ENCODE data around the gene SEMA5A. TPM values are rescaled to one million over a fixed set of nuclear protein-coding genes. Genes with fewer than 3 reads are reported as not detected.

SEMA5A gene
- total and polyA plus RNA-seq, 2 of the 8 experiments (the other 6 are each of a cell fraction or from before 2014, with no cell fraction given), result 5.3 to 8.9 TPM

- no peaks in the 10 kb centered on the region for H3K79me2 ChIP-seq (ENCODE audit: control insufficient read depth in 1 of 2, insufficient read depth in 2 of 2, low read length in 2 of 2)
- no peak overlapping the region for H2BK20ac ChIP-seq (ENCODE audit: low read length)
- ChIA-PET CTCF (ENCODE audit: partially characterized antibody) (interaction anchor here (0.8 to 3.8 kb wide), 3 partner anchors 10 to 258 kb away, joined by 3 to 26 read pairs (median 3); no protein-coding TSS in a partner anchor), POLR2A (ENCODE audit: partially characterized antibody) (no interaction called here)
- DNase-seq (ENCODE audit: low read depth in 1 of 2, low spot score in 2 of 2) (no peak), FAIRE-seq (no peak)
- no peak overlapping the region for H2BK5ac ChIP-seq (ENCODE audit: low read depth, low read length)
- no peaks in the 10 kb centered on the region for H3K9me3 ChIP-seq (ENCODE audit: insufficient read depth in 2 of 2, low read depth in 1 of 2, low read length in 1 of 2)
- H3K4ac ChIP-seq (replicated peaks; ENCODE audit: insufficient read length, low read depth, low read length), result no peak overlapping the region
- H2BK120ac ChIP-seq (replicated peaks; ENCODE audit: low read depth, low read length), result no peak overlapping the region
- H3K14ac ChIP-seq (ENCODE audit: insufficient read length), result no peak overlapping the region
- H3K9ac ChIP-seq (replicated peaks in 1 of 4; ENCODE audit: extremely low read depth in 1 of 4, low read depth in 3 of 4, low read length in 3 of 4), result no peak overlapping the region
- no peak overlapping the region for H4K91ac ChIP-seq (replicated peaks; ENCODE audit: insufficient read length, low read length)
- H3K4me2 ChIP-seq (ENCODE audit: insufficient read depth in 1 of 2, low read depth in 2 of 2, low read length in 2 of 2), result no peak overlapping the region
- no peak overlapping the region for H4K8ac ChIP-seq (ENCODE audit: extremely low read depth, insufficient read depth, low read length)
- no peaks in the 10 kb centered on the region for H3K27me3 ChIP-seq (replicated peaks in 1 of 4; ENCODE audit: control insufficient read depth in 3 of 4, extremely low read depth in 1 of 4, insufficient read depth in 3 of 4, low read length in 3 of 4)
- H3K79me1 ChIP-seq (ENCODE audit: low read depth, low read length), result no peaks in the 10 kb centered on the region
- H2AFZ ChIP-seq (ENCODE audit: low read length), result no peak overlapping the region
- H3K23me2 ChIP-seq (ENCODE audit: low read depth, low read length), result no peaks in the 10 kb centered on the region
- H3K4me1 ChIP-seq (replicated peaks in 1 of 4; ENCODE audit: control insufficient read depth in 3 of 4, insufficient read depth in 4 of 4, low read length in 3 of 4), result peaks cover 0 to 7% (median 1%) of the 10 kb centered on the region in 4 experiments; a peak in 2 of 7 replicates
- no peaks in the 10 kb centered on the region for H3K36me3 ChIP-seq (ENCODE audit: control insufficient read depth in 2 of 4, insufficient read depth in 4 of 4, low read length in 3 of 4)
- H2BK15ac ChIP-seq (ENCODE audit: low read length), result no peak overlapping the region
- no peaks in the 10 kb centered on the region for H4K20me1 ChIP-seq (replicated peaks in 1 of 2; ENCODE audit: control insufficient read depth in 1 of 2, insufficient read depth in 2 of 2, low read length in 2 of 2)
- TF ChIP-seq ASH2L (IDR thresholded peaks at IDR 0.05; ENCODE audit: low read length) (no peak), CEBPB (IDR thresholded peaks at IDR 0.05; ENCODE audit: low read depth, low read length) (no peak), SAP30 (IDR thresholded peaks at IDR 0.05; ENCODE audit: insufficient read depth, insufficient replicate concordance, low read length) (no peak), NRF1 (IDR thresholded peaks at IDR 0.05; ENCODE audit: low read depth, low read length) (no peak), POLR2AphosphoS5 (IDR thresholded peaks at IDR 0.05; ENCODE audit: low read depth, low read length) (no peak), CTBP2 (IDR thresholded peaks at IDR 0.05; ENCODE audit: borderline replicate concordance, insufficient read depth, insufficient read length, low read length) (no peak), SIX5 (IDR thresholded peaks at IDR 0.05; ENCODE audit: low read depth, low read length) (no peak), E2F6 (IDR thresholded peaks at IDR 0.05) (no peak), SUZ12 (IDR thresholded peaks at IDR 0.05; ENCODE audit: low read length) (no peak), RNF2 (IDR thresholded peaks at IDR 0.05; ENCODE audit: borderline replicate concordance, low read depth, low read length, missing control alignments, poor library complexity, severe bottlenecking) (no peak), FOSL1 (IDR thresholded peaks at IDR 0.05; ENCODE audit: insufficient read depth, low read depth, low read length) (no peak)
- no peak overlapping the region for H3K23ac ChIP-seq (ENCODE audit: insufficient read length)
- H3K27ac ChIP-seq (ENCODE audit: low read depth, low read length), result no peak overlapping the region
- H3K4me3 ChIP-seq (ENCODE audit: extremely low read depth in 1 of 4, insufficient read depth in 2 of 4, low read depth in 3 of 4, low read length in 4 of 4), result no peak overlapping the region
- no peak overlapping the region for H3K18ac ChIP-seq (ENCODE audit: extremely low read depth, low read length)
- H3K56ac ChIP-seq (replicated peaks; ENCODE audit: insufficient read length, low read depth, low read length), result no peak overlapping the region
- H2AK5ac ChIP-seq (ENCODE audit: low read depth, low read length), result no peak overlapping the region
- no peak overlapping the region for H4K5ac ChIP-seq (ENCODE audit: insufficient read length, low read depth, low read length)
- H2BK12ac ChIP-seq (ENCODE audit: low read depth, low read length), result no peak overlapping the region
- 89% methylated on average over 6 of the region's 6 CpGs; no CpG with 5 or more reads in 1 of the 2 experiments for WGBS, 2 experiments (ENCODE audit: extremely low coverage in 1 of 2, insufficient coverage in 1 of 2, insufficient read length in 1 of 2, insufficient replicate concordance in 2 of 2, low coverage in 1 of 2, low lambda C conversion rate in 2 of 2, missing lambda C conversion rate in 1 of 2)
Measured at GRCh38 chr5:9165546-9165945, 380.3 kb downstream of the SEMA5A start.

All from H1 (cell line).